GM19238 (cell line): ENCODE results near the gene RELCH.

ENCODE experiments used
- DNase-seq: peaks from one replicate; pipeline ENCODE4 v3.0.0; 2011; ENCODE audit warnings: low spot score; ENCODE audit not compliant: insufficient read length

The RELCH gene

DNA sequence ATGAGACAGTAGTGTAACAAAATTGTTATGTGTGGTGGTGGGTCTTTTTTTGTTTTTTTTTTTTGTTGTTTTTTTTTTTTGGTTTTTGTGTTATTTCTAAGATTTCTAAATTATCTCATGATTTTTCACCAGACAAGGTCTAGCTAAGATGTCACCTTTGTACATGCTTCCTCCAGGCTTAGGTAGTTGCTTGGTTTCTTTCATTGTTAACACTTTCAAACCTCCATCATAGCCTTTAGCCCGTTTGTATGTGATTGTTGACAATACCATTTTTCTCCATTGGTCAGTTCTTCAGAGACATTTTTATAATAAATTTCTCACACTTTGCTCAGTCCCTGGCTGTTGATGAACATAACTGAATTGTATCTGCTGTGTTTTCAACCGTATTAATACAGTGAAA, 2.2 kb downstream of the RELCH start:
- DNase-seq, result no peak

GRCh38 chr18:62196079-62196478, 9.0 kb downstream of the RELCH start:
- DNase-seq, result no peak

DNA sequence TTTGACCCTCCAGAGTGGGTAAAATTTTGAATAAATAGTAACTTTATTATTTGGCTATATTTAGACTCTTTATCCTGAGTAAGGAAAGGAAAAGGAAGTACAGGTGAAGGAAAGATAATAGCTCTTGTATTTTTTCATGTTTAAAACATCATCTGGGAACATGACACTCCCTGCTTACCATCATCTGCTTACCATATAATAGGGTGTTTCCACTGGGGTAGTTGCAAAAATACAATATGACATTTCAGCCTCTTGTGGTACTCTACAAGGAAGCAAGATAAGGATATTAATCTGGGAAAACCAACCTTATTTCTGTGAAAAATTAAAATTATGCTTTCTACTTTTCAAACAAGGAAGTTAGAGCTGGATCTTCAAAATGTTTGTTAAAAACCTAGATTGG, 9.9 kb downstream of the RELCH start:
- no peak for DNase-seq

DNA sequence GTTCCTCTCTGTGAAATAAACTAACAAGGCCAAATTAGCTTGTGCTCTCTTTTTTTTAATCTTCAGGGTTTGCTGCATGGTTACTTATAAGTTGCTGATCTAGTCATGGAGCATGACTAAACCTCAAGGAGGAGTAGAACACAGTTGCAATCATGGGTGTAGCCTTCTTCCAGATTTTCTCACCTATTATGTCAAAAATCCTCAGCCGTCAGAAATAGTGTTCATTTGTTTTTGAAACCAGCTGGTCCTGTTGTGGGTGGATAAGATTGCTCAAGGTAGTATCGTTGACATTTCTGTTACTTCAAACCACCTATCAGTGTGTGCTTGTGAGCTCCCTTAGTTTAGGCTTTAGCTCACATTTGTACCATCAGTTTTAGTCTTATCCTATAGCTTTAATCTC, 11.2 kb downstream of the RELCH start:
- no peak for DNase-seq

GRCh38 chr18:62199629-62200028, 12.6 kb downstream of the RELCH start:
- no peak for DNase-seq

DNA sequence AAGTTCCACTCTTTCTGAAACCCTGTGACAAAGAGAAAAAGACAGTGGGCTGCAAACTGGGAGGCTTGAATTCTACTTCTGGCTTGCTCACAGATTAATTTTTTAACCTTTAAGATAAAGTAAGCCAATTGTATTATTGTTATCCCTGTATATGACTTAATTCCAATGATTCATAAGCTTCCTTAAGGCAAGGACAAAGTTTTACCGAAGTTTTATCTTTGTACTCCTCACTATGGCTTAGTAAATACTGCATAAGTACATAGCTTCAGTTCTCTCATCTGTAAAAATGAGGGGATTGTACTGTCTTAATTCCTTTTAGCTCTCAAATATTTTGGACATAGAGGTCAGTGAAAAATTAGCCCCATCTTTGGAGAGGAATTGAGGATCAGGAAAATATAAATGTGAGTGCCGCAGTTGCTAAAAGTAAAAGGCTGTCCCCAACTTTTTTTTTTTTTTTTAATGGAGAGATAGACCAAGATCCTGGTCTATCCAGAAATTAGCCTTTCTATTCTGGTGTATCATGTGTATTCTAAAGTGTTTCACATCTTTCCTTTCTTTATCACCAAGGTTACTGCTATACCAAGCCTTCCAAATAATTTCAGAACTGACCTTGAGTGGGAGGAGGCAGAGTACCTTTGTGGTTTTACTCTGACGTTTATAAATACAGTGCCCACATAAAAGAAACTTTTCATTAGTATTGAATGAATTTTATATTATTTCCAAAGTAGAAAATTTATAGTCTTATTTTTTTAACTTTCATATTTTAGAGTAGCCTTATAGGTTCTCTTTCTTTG, 13.3 kb downstream of the RELCH start:
- DNase-seq, result no peak

GRCh38 chr18:62201870-62202269, 14.8 kb downstream of the RELCH start:
- DNase-seq, result no peak

- DNase-seq, result no peak
Measured at GRCh38 chr18:62205824-62206223, 18.8 kb downstream of the RELCH start.

DNA sequence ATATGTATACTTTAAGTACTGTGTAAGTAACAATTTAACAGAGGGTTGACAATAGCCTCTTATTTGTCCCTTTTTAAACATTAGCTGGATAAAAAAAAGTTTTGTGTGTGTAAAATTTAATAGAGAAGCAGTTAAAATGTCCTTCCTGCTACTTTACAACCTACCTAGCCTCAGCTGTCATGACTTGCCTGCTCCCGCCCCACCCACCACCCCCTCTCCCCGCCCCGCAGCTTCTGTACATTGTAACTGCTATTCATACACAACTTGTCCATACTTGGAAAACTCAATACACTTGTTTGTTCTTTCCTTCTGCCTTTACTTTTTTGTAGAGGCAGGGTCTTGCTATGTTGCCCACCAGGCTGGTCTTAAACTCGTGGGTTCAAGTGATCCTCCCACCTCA, 19.5 kb downstream of the RELCH start:
- DNase-seq, result no peak

GRCh38 chr18:62209046-62209445, 22.0 kb downstream of the RELCH start:
- no peak for DNase-seq

GRCh38 chr18:62210138-62210537, 23.1 kb downstream of the RELCH start:
- DNase-seq, result no peak

DNA sequence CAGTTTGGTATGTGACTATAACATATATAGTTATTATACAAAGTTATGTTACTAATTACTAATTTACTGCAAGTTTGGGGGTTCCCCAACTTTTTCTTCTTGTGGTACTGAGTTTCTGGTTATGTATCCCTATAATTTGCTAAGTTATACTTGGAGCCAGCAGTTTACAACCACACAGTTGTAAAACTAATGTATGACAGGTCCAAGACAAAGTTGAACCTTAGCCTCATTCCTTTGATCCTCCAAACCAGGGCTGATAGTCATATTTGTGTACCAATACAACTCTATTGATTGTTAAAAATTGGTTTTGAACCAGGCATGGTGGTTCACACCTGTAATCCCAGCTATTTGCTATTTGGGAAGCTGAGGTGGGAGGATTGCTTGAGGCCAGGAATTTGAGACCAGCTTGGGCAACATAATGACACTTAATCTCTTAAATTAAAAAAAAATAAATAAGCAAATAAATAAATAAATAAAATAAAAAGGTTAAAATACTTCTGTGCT, 24.3 kb downstream of the RELCH start:
- DNase-seq, result no peak

GRCh38 chr18:62214790-62215189, 27.7 kb downstream of the RELCH start:
- DNase-seq, result no peak

DNA sequence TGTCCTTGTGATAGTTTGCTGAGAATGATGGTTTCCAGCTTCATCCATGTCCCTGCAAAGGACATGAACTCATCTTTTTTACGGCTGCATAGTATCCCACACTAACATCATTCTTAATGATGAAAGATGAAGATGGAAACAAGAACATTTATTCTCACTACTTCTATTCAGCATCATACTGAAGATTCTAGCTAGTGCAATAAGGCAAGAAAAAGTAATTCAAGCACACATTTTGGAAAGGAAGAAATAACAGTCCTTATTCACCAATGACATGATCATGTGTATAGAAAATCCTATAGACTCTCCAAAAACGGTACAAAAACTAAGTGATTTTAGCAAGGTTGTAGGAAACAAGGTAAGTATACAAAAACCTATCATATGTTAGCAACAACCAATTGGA, 37.2 kb downstream of the RELCH start:
- DNase-seq, result no peak

GRCh38 chr18:62226047-62226446, 39.0 kb downstream of the RELCH start:
- DNase-seq, result no peak

GRCh38 chr18:62236252-62236651, 49.2 kb downstream of the RELCH start:
- no peak for DNase-seq

DNA sequence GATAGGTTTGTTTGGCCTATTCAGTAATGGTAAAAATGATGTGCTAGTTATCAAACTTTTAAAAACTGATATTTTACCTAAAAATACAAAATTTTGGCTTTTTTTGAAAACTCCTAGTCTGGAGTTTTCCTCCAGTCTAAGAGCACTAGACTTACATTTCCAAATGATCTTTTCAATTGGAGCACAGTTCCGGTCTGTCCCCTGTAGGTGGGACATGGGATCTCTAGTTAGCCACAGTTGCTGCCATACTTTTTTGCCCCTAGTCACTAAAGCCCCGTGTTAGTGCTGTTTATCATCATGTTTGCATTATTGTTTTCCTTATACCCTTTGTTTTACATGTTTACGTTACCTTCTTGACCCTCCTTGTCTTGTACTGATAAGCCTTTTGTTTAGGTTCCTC, 52.4 kb downstream of the RELCH start:
- no peak for DNase-seq

GRCh38 chr18:62242955-62243354, 55.9 kb downstream of the RELCH start:
- DNase-seq, result no peak

DNA sequence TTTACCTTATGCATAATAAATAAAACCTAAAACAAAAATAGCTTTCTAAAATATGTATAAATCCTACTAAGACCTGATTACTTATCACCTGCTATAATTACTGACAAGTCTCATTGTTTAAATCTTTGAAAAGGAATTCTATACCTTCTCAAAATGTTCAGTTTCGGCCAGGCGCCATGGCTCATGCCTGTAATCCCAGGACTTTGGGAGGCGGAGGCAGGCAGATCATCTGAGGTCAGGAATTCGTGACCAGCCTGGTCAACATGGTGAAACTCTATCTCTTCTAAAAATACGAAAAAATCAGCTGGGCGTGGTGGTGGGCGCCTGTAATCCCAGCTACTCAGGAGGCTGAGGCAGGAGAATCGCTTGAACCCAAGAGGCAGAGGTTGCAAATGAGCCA, 58.1 kb downstream of the RELCH start:
- DNase-seq, result no peak

- no peak for DNase-seq
Measured at GRCh38 chr18:62245699-62246098, 58.6 kb downstream of the RELCH start.

DNA sequence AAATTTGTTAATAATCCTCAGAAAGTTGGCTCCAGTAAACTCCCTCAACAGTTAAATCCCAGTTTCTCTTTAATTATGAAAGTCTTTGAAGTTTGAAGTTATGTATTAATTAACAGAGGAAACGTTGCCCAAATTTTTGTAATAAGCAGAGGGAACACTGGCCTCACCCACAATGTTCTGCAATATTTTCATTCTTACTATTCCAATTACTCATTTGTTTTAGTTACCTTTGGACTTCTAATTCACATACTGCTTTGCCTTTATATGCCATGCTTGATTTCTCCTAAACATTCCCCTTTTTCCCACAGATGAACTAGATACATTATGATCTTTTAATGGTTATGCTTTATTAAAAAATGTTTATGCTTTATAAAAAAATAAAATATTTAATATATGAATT, 61.3 kb downstream of the RELCH start:
- no peak for DNase-seq

DNA sequence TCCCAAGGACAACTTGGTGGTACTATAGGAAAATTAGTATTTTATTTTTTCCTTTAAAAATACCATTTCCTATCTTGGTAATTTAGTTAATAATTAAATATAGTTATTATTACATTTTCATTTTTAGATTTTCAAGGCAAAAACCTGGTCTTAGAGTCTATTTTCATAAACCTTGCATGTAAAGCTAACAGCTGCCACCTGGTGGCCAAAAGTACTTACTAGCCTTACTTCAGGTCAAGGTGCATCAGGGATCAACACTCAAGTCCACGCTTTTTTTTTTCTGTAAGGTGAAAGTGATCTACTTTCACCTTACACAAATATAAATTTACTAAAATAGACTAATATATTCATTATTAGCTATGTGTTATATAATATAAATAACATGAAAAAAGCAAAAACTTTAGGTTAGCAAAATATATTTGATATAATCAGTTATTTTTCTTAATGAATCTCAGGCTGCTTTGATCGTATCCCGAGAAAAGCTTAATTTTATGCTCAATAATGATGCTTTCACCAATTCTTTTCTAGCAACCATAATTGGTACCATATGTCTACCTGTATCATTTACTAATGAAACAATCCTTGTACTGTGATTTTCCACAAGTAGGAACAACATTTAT, 62.5 kb downstream of the RELCH start:
- DNase-seq, result peak; percentile 13

- DNase-seq, result no peak
Measured at GRCh38 chr18:62250475-62250874, 63.4 kb downstream of the RELCH start.
